ENCODE measurements around the gene FGFR2.

Gene FGFR2

DNA sequence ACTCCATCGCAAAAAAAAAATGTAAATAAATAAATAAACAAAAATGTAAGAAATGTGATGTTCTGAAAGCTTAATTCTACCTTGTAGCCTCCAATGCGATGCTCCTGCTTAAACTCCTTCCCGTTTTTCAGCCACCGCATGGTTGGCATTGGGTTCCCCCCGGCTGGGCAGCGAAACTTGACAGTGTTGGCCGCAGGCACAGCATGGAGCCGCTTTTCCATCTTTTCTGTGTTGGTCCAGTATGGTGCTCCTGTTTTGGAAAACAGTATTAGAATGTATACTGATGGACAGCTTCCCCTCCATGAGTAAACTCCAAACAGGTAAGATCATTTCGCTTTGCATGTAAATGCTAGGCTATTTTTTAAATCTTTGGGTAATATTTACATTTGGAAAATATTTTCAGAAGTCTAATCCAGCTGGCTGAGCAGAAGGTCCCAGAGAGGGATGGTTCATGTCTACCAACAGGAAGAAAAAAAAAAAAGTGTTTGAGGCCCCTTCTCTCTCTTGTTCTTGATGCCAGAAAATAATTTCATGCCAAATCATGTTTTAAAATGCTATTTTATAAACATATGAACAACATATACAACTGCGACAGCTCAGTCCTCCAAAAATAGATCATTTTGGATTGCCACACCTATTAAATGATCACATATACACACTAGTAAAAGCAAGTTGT lies 46.9 kb downstream of the FGFR2 start:
- Histone ChIP-seq H3K4me1 (ENCODE audit: control insufficient read depth in 1 of 2, insufficient read depth in 1 of 2, low read depth in 1 of 2, low read length in 1 of 2) (no peaks in the 10 kb centered on the region), H3K36me3 (no peaks in the 10 kb centered on the region), H3K4me3 (ENCODE audit: low read depth in 1 of 2, low read length in 1 of 2) (no peak overlapping the region), H3K9me3 (no peaks in the 10 kb centered on the region), H3K27me3 (no peaks in the 10 kb centered on the region), H3K27ac (no peak overlapping the region)
- TF ChIP-seq, protein P1, sequence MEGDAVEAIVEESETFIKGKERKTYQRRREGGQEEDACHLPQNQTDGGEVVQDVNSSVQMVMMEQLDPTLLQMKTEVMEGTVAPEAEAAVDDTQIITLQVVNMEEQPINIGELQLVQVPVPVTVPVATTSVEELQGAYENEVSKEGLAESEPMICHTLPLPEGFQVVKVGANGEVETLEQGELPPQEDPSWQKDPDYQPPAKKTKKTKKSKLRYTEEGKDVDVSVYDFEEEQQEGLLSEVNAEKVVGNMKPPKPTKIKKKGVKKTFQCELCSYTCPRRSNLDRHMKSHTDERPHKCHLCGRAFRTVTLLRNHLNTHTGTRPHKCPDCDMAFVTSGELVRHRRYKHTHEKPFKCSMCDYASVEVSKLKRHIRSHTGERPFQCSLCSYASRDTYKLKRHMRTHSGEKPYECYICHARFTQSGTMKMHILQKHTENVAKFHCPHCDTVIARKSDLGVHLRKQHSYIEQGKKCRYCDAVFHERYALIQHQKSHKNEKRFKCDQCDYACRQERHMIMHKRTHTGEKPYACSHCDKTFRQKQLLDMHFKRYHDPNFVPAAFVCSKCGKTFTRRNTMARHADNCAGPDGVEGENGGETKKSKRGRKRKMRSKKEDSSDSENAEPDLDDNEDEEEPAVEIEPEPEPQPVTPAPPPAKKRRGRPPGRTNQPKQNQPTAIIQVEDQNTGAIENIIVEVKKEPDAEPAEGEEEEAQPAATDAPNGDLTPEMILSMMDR (IDR thresholded peaks at IDR 0.05): no peak

DNA sequence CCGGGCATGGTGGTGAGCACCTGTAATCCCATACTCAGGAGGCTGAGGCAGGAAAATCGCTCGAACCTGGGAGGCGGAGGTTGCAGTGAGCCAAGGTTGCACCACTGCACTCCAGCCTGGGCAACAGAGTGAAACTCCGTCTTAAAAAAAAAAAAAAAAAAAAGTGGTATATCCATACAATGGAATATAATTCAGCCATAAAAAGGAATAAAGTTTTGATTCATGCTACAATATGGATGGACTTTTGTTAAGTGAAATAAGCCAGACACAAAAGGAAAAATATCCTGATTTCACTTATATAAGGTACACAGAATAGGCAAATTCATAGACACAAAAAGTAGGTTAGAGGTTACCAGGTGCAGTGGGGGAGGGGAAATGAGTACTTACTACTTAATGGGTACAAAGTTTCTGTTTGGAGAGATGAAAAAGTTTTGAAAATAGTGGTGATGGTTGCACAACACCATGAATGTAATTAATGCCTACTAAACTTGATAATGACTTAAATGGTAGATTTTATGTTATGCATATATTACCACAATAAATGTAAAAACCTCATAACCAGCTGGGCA lies 53.9 kb downstream of the FGFR2 start:
- no peak overlapping the region for H3K4me3 ChIP-seq (ENCODE audit: low read depth in 1 of 2, low read length in 1 of 2)
- H3K36me3 ChIP-seq: no peaks in the 10 kb centered on the region
- no peaks in the 10 kb centered on the region for H3K27me3 ChIP-seq
- H3K27ac ChIP-seq: no peak overlapping the region
- no peaks in the 10 kb centered on the region for H3K4me1 ChIP-seq (ENCODE audit: control insufficient read depth in 1 of 2, insufficient read depth in 1 of 2, low read depth in 1 of 2, low read length in 1 of 2)
- no peaks in the 10 kb centered on the region for H3K9me3 ChIP-seq
- TF ChIP-seq, protein P1 (IDR thresholded peaks at IDR 0.05): no peak

DNA sequence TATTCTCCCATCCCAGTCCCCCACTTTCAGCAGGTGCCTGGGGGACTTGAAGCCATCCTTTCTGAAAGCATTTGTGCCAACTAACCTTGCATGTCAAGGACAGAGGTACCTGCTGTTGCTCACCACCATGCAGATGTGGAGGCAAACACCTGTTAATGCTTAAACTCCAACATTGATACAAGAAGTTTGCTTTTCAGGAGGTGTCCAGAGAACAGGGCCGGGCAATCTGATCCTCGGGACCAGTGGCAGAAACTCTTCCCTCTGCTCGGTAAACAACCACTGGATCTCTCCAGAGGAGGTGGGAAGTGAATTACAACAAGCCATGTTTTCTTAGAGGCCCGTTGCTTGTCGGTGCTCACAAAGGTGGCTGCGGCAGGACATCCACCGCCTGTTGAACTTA lies 54.7 kb downstream of the FGFR2 start:
- TF ChIP-seq, protein P1 (IDR thresholded peaks at IDR 0.05): no peak
- Histone ChIP-seq H3K9me3 (no peaks in the 10 kb centered on the region), H3K27me3 (no peaks in the 10 kb centered on the region), H3K27ac (no peak overlapping the region), H3K4me3 (ENCODE audit: low read depth in 1 of 2, low read length in 1 of 2) (no peak overlapping the region), H3K36me3 (no peaks in the 10 kb centered on the region), H3K4me1 (ENCODE audit: control insufficient read depth in 1 of 2, insufficient read depth in 1 of 2, low read depth in 1 of 2, low read length in 1 of 2) (no peaks in the 10 kb centered on the region)

DNA sequence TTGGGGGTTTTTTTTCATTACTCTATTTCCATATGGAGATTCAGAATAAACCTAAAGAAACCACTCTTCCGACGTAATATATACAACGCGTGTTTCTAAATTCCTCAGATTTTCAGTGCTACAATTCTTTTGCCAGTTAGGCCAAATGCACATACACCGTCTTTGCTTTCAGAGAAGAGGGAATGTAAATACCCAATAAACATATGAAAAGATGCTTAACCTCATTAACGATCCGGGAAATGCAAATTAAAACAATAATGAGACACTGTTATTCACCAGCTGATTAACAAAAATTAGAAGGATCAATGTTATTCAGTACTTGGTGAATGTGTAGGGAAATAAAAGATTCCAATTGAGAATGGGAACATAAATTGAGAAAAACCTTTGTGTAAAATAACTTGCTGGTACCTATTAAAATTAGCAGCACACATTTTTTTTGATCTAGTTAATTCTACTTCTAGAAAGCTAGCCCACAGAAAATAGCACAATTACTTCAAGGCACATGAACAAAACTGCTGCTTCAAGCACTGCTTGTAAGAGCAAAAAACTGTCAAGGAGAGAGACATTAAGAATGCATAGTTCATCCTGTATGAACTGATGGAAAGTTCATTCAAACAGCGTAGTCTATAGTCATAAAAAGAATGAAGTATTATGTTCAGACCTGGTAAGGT lies 56.7 kb downstream of the FGFR2 start:
- Histone ChIP-seq H3K9me3 (no peaks in the 10 kb centered on the region), H3K27ac (no peak overlapping the region), H3K36me3 (no peaks in the 10 kb centered on the region), H3K4me1 (ENCODE audit: control insufficient read depth in 1 of 2, insufficient read depth in 1 of 2, low read depth in 1 of 2, low read length in 1 of 2) (no peaks in the 10 kb centered on the region), H3K4me3 (ENCODE audit: low read depth in 1 of 2, low read length in 1 of 2) (no peak overlapping the region), H3K27me3 (no peaks in the 10 kb centered on the region)
- TF ChIP-seq, protein P1 (IDR thresholded peaks at IDR 0.05): no peak

DNA sequence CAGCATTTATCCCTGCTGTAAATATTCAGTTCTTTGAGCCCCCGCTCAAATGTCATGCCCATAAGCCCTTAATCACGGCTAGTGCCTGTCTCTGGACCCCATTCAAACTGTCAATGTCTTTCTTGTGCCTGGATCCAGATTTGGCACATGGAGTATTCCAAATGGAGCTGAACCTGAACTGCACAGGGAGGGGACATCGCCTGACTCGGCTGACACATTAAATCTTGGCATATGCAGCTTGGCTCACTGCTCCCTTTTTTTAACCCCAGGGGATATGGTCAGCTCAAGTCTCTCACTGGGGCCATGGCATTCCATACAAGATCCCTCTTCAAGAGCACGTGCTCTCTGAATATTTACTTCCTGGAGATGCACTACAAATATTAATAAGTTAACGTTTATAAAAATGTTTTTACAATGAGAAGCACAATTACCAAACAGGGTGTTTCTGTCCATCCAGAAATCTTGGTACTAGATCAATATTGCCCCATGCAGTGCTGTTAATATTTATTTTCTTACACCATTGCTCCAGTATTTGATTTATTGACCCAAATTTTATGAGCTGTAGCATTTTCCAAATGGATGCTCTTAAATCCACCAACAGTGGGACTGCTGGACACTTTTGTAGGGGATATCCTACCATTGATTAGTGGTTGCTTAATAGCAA lies 57.4 kb downstream of the FGFR2 start:
- TF ChIP-seq, protein P1 (IDR thresholded peaks at IDR 0.05): no peak
- no peak overlapping the region for H3K27ac ChIP-seq

More for the DNA sequence above, 57.4 kb downstream of the FGFR2 start:
- no peak overlapping the region for H3K4me3 ChIP-seq (ENCODE audit: low read depth in 1 of 2, low read length in 1 of 2)
- no peaks in the 10 kb centered on the region for H3K9me3 ChIP-seq
- H3K27me3 ChIP-seq: no peaks in the 10 kb centered on the region
- no peaks in the 10 kb centered on the region for H3K4me1 ChIP-seq (ENCODE audit: control insufficient read depth in 1 of 2, insufficient read depth in 1 of 2, low read depth in 1 of 2, low read length in 1 of 2)
- H3K36me3 ChIP-seq: no peaks in the 10 kb centered on the region

All from neutrophil (primary cell).